ENCODE data around the gene ZBTB17. TPM values are rescaled to one million over a fixed set of nuclear protein-coding genes. Genes with fewer than 3 reads are reported as not detected.

Gene ZBTB17
- total and polyA plus RNA-seq, 7 donors: 17.4 to 38.7 (median 24.3) TPM

- Histone ChIP-seq H3K4me3 (no peak overlapping the region), H3K9me3 (no peaks in the 10 kb centered on the region), H3K36me3 (peaks cover 33 to 72% (median 43%) of the 10 kb centered on the region in 4 donors), H3K4me1 (peaks cover 0 to 34% (median 29%) of the 10 kb centered on the region in 4 donors), H3K27me3 (no peaks in the 10 kb centered on the region), H3K27ac (no peak overlapping the region)
- intact Hi-C loops (cut with DNase I): loop anchor here (5.0 kb wide), 1 partner anchor 49 kb away; no protein-coding TSS in a partner anchor
- DNase-seq: no peak
- no peak for TF ChIP-seq CTCF (IDR thresholded peaks at IDR 0.05)
- no peak for TF ChIP-seq POLR2AphosphoS5 (IDR thresholded peaks at IDR 0.05)
- no peak for TF ChIP-seq EP300 (IDR thresholded peaks at IDR 0.05)
- 94 to 95% methylated on average over 17 of the region's 17 CpGs for WGBS, 2 donors
Measured at GRCh38 chr1:15945832-15946448, 30.0 kb downstream of the ZBTB17 start.

GRCh38 chr1:15945011-15945831 lies 30.7 kb downstream of the ZBTB17 start:
- Histone ChIP-seq H3K4me1 (peaks cover 0 to 27% (median 22%) of the 10 kb centered on the region in 4 donors), H3K36me3 (peaks cover 33 to 80% (median 47%) of the 10 kb centered on the region in 4 donors), H3K27me3 (no peaks in the 10 kb centered on the region), H3K4me3 (no peak overlapping the region), H3K9me3 (no peaks in the 10 kb centered on the region), H3K27ac (no peak overlapping the region)
- TF ChIP-seq POLR2A (IDR thresholded peaks at IDR 0.05): no peak
- no peak for TF ChIP-seq POLR2AphosphoS5 (IDR thresholded peaks at IDR 0.05)
- no peak for TF ChIP-seq EP300 (IDR thresholded peaks at IDR 0.05)
- no peak for TF ChIP-seq CTCF (IDR thresholded peaks at IDR 0.05)
- no peak for DNase-seq
- intact Hi-C loops (cut with DNase I): loop anchor here (5.0 kb wide), 1 partner anchor 48 kb away; no protein-coding TSS in a partner anchor
- WGBS, 2 donors: 93 to 94% methylated on average over 39 of the region's 39 CpGs

GRCh38 chr1:15944308-15945010 lies 31.4 kb downstream of the ZBTB17 start:
- H3K36me3 ChIP-seq: peaks cover 33 to 87% (median 47%) of the 10 kb centered on the region in 4 donors
- WGBS, 2 donors: 96% methylated on average over 55 of the region's 55 CpGs
- peaks cover 0 to 23% (median 19%) of the 10 kb centered on the region in 4 donors for H3K4me1 ChIP-seq
- no peak overlapping the region for H3K4me3 ChIP-seq
- no peak overlapping the region for H3K27ac ChIP-seq
- no peaks in the 10 kb centered on the region for H3K27me3 ChIP-seq
- no peak for DNase-seq
- intact Hi-C loops (cut with DNase I): loop anchor here (5.0 kb wide), 1 partner anchor 47 kb away; no protein-coding TSS in a partner anchor
- TF ChIP-seq POLR2A (IDR thresholded peaks at IDR 0.05): no peak
- TF ChIP-seq POLR2AphosphoS5 (IDR thresholded peaks at IDR 0.05): no peak
- no peak for TF ChIP-seq CTCF (IDR thresholded peaks at IDR 0.05)
- no peak for TF ChIP-seq EP300 (IDR thresholded peaks at IDR 0.05)
- no peaks in the 10 kb centered on the region for H3K9me3 ChIP-seq

GRCh38 chr1:15943992-15944307 lies 32.0 kb downstream of the ZBTB17 start:
- H3K27me3 ChIP-seq: no peaks in the 10 kb centered on the region
- no peak for DNase-seq

More at GRCh38 chr1:15943992-15944307, 32.0 kb downstream of the ZBTB17 start:
- intact Hi-C loops (cut with DNase I): no loop called here
- TF ChIP-seq EP300 (IDR thresholded peaks at IDR 0.05) (no peak), POLR2A (IDR thresholded peaks at IDR 0.05) (no peak), CTCF (IDR thresholded peaks at IDR 0.05) (no peak), POLR2AphosphoS5 (IDR thresholded peaks at IDR 0.05) (no peak)
- H3K4me3 ChIP-seq: no peak overlapping the region
- H3K27ac ChIP-seq: no peak overlapping the region
- peaks cover 33 to 92% (median 47%) of the 10 kb centered on the region in 4 donors for H3K36me3 ChIP-seq
- WGBS, 2 donors: 95 to 96% methylated on average over 22 of the region's 22 CpGs
- no peaks in the 10 kb centered on the region for H3K9me3 ChIP-seq
- peaks cover 0 to 23% (median 19%) of the 10 kb centered on the region in 4 donors for H3K4me1 ChIP-seq

Measured in sigmoid colon (tissue), 7 donors.